ENCODE results near the gene PRM2.

Gene PRM2

GRCh38 chr16:11289202-11289601, 12.9 kb upstream of the PRM2 start:
- DNase-seq = no peak

DNA sequence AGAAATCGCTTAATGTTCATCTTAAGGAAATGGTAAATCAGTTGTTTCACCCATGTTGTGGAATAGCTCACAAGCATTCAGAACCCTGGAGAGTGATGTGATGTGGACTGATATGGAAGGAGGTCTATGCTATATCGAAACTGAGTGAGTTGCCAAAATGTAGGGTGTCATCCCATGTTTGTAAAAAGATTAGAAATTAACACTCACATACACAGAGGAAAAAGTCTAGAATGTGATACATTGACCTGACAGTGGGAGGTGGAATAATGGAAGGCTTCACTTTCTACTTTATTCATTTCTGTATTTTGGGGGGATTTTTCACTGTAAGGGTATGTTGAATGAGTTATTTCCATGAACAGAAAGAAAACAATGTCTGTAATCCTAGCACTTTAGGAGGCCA, 9.6 kb upstream of the PRM2 start:
- DNase-seq = no peak

- DNase-seq = no peak
Measured at GRCh38 chr16:11283820-11284248, 7.6 kb upstream of the PRM2 start.

DNA sequence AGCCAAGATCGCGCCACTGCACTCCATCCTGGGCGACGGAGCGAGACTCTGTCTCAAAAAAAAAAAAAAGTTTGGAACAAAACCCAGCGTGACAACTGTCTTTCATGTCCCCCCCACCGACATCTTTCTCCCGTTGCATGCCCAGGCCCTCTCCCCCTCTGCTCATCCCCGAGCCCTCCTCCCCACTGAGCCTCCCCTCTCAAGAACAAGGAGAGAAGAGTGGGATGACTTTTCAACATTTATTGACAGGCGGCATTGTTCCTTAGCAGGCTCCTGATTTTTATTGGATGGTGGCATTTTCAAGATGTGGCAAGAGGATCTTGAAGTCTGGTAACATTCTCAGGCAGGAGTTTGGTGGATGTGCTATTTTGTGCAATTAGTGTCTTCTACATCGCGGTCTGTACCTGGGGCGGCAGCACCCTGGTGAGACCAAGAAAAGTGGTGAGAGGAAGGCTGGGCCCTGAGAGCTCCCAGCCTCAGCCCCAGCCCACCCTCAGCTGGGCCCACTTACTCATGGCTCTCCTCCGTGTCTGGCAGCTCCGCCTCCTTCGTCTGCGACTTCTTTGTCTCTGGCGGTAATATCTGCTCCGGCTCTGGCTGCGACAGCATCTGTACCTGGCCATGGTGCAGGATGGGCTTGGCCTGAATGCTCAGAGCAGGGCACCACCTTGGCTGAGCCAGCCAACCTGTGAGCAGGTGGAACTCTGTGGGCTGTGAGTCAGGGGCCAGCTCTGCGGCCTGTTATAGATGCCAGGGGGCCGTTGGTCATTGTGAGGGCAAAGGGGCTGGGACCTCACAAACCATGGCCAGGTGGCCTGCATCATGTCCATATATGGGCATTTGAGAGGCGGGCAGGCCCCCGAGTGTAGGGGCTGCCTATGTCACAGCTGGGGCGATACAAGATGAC, 4.6 kb upstream of the PRM2 start, which contains the start of gene PRM1:
TSS of gene PRM1 (minus strand) at position 715 of the 907 bp plus-strand sequence. CDS start at position 623, 92 bp downstream.
- no peak for DNase-seq

DNA sequence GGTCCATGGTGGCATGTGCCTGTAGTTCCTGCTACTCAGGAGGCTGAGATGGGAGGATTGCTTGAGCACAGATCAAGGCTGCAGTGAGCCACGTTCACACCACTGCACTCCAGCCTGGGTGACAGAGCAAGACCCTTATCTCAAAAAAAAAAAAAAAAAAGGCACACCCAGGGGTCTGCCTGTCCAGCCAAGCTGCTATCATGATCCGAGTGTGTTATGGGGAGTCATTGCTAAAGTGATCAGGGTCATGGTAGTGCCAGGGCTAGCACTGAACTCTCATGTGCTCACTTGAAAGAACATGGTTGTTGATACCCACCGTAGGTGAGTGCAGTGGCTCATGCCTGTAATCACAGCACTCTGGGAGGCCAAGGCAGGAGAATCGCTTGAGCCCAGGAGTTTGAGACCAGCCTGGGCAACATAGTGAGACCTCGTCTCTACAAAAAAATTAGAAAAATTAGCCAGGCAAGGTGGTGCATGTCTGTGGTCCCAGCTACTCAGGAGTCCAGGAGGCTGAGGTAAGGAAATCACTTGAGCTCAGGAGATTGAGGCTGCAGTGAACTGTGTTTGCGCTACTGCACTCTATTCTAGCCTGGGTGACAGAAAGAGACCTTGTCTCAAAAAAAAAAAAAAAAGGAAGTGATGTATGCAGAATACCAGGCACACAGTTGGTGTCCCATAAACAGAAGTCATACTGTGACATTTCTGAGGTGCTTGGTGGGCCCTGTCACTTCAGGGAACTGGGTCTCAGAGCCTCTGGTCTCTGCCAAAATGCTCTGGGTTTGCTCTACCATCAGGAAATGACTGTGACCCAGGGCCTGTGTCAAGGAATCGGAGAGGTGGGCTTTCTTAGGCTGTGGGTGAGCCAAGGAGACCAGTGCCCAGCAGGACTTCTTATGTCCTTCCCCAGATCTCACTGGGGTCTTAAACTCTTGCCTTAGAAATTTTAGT, 2.7 kb upstream of the PRM2 start:
- DNase-seq = no peak

- no peak for DNase-seq
Measured at GRCh38 chr16:11277607-11278337, 1.5 kb upstream of the PRM2 start.

DNA sequence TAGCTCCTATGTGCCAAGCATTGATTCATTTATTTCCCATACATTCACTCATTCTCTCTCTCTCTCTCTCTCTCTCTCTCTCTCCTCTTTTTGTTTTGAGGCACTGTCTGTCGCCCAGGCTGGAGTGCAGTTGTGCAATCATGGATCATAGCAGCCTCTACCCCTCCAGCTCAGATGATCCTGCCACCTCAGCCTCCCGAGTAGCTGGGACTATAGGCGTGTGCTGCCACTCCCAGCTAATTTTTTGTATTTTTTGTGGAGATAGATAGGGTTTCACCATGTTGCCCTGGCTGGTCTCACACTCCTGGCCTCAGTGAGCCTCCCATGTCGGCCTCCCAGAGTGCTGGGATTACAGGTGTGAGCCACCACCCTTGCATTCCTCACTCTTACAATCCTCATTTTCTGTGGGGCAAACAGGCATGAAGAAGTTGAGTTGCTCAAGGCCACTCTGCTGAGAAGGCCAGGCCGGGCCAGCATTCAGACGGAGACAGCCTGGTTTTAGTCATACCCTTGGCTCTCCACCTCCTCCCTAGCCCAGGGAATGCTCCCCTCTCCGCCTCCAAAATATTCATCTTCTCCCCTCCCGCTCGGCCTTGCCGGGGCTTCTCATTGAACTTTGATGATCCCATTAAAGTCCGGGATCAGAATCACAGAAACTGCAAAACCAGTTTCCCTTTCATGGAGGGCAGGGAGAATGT, 765 bp upstream of the PRM2 start:
- DNase-seq = no peak

GRCh38 chr16:11274964-11275363, 1.3 kb downstream of the PRM2 start:
- no peak for DNase-seq

DNA sequence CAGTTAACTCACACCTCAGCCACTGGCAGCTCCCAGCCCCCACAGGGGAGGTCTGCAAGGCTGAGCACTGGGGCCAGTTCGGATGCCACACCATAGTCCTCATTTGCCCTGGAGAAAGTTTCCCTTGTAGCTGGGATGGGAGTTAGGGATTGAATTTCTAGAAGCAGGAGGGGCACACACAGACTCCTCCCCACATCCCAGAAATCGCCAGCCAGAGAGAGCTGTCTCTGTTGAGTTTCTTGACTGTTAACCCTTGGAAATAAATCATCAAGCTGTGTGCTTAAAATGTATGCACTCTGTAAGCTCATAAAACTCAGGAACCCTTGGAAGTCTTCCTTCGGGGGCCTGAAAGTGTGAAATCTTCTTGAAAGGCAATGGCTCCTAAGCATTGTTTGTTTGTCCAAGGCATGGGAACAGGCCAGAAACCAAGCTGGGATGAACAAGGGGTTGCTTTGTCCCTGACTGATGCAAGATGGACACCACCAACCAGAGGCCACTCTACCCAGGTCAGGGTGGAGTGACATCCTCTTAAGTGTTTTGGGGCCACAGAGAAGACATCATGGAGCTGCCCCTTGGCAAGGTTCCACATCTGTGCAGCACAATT, 2.5 kb downstream of the PRM2 start:
- DNase-seq = no peak

- no peak for DNase-seq
Measured at GRCh38 chr16:11272921-11273720, 3.2 kb downstream of the PRM2 start, which contains the start of gene PRM3. Gene PRM3, minus strand, starts transcription at chr16:11273629. Its CDS starts 34 bp downstream, at chr16:11273595.

- peak in 1 of 3 experiments; percentile 1 for DNase-seq
Measured at GRCh38 chr16:11272484-11272883, 3.8 kb downstream of the PRM2 start.

DNA sequence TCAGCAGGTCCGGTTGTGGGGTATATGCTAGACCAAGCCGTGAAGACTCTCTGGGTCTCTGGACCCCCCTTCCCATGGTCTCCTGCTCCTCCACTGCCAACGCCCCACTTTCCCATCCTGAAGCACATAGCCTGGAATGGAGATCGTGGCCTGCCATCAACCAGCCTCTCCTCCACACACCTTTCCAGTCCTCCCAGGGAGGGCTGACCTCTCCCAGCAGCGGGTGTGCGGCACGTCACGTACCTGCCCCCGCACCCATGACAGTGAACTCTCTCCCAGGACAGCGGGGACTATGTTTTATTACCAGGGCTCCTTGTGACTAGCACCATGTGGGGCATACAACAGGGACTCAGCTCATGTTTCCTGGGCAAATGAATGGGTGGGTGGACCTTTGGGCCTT, 4.7 kb downstream of the PRM2 start:
- no peak for DNase-seq

GRCh38 chr16:11270602-11271162, 5.6 kb downstream of the PRM2 start:
- DNase-seq = no peak

DNA sequence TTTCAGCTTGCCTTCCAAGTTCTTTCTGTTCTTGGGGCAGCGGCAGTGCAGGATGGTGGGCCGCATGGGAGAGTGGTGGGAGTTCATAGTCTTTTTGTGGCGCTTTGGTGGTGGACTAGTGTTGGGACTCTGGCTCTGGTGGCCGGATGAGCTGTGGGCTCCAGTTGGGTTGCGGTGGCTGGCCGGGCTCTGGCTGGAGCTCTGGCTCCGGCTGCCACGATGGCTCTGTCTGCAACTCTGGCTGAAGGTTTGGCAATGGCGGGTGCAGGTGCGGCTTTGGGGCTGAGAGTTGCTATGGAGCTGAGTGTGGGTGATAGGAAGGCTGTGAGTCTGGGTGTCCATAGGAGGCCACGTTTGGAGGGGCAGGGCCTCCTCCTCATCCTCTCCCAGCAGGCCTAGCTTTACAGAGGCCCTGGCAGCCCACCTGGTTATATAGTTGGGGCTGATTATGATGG, 7.3 kb downstream of the PRM2 start, which contains the start of gene TNP2:
TSS of gene TNP2 (minus strand) at position 405 of the 455 bp plus-strand sequence. CDS start at position 342, 63 bp downstream.
- no peak for DNase-seq

- no peak for DNase-seq
Measured at GRCh38 chr16:11265124-11265523, 11.2 kb downstream of the PRM2 start.

DNA sequence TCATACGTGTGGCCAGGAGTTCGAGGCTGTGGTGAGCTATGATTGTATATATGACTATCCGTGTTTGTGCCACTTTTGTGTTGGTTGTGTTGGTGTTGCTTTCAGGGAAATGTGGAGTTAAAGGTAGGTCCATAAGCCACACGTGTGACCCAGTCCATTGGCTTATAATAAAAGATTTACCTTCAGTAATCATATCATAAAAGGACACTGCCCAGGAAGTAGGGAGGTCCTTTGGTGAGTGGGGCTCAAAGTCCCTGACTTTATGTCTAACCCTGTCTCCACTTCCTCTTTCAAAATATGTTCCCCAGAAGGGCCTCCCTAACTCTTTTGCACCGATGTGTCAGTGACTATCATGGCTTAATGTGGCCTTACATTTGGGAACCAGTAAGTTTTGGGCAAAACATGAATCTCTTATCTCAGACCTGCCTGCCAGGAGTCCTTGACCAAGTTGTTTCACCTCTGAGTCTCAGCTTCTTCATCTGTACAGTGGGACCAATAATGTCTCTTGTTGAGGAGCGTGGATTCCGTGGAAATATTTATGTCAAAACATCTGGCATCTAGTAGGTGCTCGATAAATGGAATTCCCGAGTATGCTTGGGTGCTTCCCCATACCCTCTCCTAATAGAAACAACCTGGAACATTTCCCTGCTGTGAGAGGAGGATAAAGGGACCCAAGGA, 12.0 kb downstream of the PRM2 start:
- DNase-seq = no peak

- DNase-seq = no peak
Measured at GRCh38 chr16:11263737-11264136, 12.5 kb downstream of the PRM2 start.

DNA sequence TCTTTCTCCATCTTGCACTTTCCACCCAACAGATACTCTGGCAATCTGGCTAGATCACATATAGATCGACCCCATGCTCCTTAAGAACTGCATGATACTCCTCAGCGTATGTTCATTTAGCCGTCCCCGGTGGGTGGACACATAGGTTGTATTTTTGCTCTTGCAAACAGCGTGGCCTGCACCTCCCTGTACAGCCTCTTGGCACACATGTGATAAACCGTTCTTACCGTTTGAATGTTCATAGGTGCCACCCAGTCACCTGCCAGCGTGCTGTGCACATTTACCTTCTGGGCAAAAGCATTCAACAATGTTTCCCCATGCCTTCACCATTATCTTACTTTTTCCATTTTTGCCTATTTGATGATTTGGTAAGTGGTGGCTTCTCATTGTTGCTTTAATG, 13.4 kb downstream of the PRM2 start:
- no peak for DNase-seq

- no peak for DNase-seq
Measured at GRCh38 chr16:11260596-11260966, 15.7 kb downstream of the PRM2 start.
